CD4-positive, alpha-beta T cell treated with Interleukin-12 subunit alpha and Interleukin-12 subunit beta, for 1 hour (primary cell): ENCODE data around the gene COL9A3.

Experiments
- DNase-seq: peaks from one replicate; pipeline ENCODE4 v3.0.0-alpha.2; 2020

COL9A3 gene

DNA sequence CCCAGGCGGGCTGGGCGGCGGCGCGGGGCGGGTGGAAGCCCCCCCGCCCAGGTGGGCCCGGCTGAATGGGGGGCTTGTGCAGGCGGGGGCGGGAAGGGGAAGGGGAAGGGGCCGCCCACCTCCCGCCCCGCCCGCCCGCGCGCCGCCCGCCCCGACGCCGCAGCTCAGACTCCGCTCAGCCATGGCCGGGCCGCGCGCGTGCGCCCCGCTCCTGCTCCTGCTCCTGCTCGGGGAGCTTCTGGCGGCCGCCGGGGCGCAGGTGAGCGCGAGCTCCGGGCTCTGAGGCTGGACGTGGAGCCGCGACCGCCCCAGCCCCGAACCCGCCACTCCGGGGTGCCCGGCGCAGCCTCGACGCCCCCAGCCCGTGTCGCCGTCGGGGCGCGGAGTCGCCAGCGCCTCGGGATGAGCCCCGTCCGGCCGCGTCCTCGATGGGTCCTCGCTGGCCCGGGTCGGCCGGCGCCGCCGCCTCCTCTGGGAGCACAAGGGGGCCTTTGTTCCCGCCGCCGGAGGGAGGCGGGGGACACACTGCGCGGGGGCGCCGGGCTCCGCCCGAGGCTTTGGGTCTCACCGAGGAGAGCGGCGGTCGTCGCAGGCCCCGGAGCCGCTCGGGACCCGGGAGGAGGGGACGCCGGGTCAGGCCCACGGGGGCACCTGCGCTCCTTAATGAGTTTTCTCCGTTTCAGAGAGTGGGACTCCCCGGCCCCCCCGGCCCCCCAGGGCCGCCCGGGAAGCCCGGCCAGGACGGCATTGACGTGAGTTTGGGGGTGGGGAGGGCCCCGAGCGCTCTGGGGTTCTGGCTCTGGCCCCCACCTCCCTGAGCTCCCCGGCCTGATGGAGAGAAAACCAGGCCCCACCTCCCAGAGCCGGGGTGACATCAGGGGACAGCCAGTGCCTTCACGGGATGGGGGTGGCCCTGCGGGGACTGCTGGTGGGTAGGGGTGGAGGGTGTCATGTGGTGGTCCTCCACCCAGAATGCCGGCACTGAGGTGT lies at the start of gene COL9A3:
Gene COL9A3 (plus strand): TSS at position 167 of the 990 bp plus-strand sequence. CDS start 15 bp downstream, at position 182.
- DNase-seq, result no peak

DNA sequence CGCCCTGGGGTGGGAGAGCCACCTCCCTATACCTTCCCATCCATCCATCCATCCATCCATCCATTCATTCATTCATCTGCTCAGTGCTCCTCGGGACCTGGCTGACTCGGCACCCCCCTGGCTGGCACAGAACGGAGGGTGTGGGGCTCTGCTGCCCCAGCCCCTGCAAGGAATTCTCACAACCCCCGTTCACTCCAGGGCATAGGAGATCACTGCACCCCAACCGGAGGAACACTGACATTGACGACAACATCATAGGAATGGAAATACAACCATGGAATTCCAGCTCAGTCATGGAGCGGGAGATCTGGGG lies 48.7 kb upstream of the COL9A3 start:
- no peak for DNase-seq

DNA sequence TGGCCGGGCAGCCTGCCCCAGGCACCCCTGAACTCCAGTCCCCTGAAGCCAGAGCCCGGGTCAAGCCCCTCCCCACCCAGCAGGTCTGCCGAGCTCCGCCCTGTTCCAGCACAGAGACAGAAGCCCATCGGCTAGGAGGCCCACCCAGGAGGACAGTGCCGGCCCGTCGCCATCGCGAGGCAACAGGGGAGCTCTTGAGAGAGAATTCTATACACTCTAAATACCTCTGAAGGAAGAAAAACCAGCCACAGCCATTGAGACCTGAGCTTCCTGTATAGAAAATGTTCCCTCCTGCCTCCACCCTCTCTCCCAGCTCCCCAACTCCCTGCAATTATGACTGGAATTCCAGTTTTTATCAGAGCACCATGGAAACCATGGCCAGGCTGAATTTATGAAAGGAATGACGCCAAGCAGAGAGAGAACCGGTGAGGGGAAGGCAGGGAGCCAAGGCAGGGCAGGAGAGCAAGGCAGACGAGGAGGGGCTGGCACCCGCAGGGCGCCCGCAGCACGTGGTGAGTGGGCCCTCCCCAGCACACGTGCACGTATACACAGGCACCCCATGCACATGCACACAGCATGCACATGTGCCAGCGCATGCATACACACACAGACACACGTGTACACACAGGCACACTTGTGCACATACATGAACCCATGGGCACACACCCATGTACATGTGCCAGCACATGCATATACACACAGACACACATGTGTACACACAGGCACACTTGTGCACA lies 48.1 kb upstream of the COL9A3 start:
- DNase-seq, result no peak

DNA sequence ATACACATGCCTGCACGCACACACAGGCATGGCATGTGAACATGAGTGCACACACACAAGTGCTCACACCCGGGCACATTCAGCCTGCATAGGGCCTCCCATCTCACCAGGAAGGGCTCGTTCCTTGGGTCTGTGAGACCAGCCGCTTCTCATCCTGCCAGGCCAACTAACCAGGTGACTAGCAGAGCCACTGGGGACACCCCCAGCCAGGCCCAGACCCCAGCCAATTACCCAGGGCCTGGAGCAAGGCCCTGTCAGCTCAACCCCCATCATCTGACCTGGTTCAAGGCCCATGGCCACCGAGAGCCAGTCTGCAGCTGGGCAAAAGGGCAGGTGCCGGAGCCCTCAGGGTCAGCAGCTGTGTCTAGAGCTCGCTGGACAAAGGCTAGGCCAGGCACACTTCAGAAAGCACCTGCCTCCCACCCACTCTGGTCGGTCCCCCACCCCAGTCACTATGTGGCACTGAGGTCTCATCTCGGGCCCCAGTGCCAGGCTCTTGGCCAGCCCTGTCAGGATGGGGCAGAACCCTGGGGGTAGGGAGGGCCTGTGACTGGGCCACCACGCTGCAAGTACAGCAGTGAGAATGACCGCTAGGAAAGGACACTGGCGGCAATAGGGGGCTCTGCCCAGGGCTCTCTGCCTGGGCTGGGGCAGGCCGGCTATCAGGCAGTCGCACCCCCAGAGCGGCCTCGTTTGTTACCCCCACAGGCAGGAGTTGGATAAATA lies 47.3 kb upstream of the COL9A3 start:
- no peak for DNase-seq

DNA sequence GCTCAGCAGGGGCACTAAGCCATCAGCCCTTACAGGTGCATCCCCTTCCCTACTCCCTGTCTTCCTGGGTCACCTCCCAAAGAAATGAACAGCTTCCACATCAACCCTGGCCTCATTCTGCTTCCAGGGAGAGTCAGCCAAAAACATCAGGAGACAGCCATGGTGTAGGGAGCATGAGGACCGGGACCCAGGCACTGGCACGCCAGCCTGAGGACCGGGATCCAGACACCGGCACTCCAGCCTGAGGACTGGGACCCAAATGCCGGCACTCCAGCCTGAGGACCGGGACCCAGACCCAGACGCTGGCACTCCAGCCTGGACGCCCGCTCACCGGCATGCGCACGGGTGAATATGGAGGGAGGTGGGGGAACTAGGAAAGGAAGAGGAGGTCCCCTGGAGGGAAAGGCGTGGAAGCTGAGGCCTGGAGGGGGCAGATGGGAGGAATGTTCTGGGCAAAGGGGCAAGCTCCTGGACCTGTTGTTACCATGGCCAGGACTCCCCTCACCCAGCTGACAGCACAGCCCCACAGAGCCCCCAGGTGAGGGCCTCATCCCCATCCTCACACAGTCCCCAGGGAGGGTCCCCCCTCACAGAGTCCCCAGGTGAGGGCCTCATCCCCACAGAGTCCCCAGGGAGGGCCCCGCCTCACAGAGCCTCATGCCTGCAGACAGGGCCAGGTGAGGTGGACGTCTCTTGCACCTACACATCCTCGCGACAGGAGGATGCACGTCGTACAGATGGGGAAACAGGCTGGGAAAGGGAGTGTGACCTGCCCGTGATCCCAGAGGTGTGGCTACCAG lies 46.5 kb upstream of the COL9A3 start:
- DNase-seq, result no peak

DNA sequence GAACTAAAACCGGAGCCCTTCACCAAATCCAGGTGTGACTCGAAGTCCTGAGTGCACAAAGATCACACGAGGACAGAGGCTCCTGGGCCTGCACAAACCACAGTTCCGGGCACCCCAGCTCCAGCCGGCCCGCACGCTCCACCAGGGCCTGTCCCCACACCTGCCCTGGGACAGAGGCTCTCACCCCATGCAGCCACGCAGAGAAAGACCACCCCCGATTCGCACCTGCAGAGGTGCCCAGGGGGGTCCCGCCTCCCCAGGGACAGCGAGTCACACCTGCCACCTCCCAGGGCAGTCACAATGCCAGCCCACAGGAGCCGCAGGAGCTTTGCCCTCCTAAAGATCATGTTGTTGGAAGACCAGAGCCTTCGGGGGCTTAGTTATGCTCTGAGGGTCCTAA lies 45.9 kb upstream of the COL9A3 start:
- DNase-seq, result no peak

DNA sequence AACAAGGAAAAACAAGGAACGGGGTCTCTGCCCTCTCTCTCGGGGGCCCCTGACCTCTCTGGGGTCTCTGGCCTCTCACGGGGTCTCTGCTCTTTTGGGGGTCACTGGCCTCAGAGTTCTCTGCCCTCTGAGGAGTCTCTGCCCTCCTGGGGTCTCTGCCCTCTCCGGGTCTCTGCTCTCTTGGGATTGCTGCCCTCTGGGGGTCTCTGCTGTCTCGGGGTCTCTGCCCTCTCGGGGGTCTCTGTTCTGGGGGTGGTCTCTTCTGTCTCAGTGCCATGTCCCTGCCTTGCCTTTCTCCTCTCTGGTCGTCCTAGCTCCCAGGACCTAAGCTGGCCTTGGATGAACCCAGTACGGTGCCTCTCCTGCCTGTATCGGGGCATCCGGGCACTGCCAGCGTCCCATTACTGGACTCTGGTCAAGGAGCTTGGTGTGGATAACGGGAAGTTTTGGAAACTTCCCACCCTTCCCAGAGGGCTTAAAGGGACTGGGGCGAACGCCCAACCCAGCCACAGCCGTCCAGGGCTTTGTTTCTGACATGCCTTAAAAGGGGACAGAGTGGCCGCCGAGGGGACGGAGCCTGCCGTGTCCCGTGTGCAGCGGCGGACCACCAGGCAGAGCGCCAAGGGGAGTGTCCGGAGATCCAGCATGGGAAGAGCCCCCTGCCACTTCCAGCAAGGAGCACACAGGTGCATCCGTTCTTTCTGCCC lies 45.3 kb upstream of the COL9A3 start:
- no peak for DNase-seq

DNA sequence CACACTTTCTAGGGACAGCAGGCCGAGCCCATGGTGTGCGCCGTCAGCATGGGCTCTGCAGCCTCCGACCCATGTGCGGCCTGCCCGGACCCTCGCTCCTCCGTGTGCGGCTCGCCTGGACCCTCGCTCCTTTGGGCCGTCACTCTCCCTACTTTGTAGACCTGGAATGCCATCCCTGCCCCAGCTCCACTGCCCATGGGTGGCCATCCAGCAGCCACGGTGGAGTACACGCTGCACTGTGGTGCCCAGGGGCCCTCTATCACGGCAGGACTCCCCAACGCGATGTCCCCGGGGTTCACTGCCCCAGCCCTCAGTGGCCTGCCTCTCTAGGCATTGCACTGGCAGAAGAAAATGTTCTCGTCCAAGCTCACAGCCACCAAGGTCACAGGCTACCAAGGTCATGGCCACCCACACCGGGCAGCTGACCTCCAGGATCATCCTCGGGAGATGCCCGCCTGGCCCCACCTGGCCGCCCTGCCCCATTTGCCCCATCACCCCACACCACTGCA lies 44.7 kb upstream of the COL9A3 start:
- no peak for DNase-seq

DNA sequence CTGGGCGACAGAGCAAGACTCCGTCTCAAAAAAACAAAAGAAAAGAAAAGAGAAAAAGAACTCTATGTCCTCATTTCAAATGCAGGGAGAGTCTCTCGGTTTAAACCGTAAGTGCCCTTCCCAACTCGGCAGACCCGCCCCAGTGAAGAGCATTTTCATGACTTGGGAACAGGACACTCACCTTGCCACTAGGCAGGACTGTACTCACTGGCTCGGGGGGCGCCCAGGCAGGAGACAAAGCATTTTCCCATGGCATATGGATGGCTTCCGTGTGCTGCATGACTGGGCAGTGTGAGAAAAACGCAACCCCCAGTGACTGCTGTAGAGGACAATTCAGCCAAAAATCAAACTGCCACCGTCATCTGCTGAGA lies 44.2 kb upstream of the COL9A3 start:
- no peak for DNase-seq

DNA sequence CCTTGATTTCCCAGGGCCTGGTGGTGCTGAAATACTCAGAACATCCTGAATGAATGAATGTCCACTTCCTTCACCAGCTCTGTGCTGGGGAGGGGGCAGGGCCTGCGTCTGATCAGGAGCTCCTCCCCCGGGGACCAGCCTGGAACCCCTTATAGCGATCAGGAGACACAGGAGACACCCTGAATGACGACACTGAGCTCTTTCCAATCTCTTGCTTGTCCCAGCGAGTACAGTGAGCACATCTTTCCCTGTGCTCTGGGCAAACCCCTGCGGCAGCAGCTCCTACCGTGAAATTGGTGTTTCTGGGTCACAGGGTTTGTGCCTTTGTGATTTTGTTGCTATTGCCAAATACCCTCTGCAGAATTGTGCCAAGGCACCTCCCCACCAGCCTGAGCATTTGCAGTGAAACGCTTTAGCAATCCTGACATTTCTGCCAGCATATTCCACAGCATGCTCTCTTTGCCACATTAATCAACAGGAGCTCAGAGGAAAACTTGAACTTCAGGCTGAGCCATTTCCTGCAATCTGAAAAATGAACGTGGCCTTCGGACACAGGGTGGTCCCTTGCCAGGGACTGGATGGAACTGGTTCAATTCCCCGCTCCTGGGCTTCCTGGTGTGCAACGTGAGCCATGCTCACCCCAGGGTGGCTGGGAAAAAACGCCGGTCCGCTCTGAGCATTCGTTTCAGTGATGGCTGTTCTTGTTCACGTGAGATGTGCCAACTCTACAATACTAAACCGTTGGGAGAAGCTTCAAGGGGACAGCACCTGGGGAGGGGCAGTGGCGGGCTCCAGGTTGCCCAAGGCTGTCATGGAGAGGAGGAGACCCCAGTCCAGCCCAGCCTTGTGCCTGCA lies 43.6 kb upstream of the COL9A3 start:
- DNase-seq, result no peak

DNA sequence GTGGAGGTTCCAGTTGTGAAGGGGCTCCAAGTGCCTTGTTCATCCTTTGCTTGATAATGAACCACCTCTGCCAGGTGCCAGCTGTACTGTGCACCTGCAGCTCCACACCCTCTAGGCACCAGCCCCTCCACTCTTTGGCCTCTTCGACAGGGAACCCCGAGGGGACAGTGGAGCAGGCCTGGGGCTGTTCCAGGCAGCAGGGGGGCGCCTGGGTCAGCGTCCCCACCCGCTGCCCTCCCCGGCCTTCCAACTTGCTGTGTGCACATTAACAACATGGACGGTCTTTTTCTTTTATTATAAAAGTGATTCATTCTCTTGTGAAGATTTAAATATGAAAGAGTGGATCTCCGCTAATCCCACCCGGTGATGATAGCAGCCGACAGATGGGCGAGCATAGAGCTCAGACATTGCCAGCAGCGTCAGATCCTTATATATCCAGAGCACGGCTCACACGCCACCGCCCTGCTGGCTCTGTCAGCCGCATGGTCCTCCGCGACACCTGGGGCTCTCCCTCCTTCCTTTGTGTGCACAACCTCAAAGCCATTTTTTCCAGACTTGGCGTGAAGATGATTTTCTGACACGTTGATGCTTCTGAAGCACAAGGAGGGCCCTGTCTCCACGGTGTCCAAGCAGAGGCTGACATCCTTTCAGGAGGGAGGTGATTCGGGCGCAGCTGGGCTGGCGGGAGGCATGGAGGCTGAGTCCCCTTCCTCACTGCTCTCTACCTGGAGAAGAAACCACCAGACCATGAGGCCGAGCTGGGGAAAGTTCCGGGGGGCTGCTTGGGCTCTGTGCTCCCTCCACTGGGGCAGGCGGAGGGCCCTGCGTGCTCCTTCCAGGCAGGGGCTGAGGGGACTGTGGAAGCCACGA lies 42.8 kb upstream of the COL9A3 start:
- no peak for DNase-seq

DNA sequence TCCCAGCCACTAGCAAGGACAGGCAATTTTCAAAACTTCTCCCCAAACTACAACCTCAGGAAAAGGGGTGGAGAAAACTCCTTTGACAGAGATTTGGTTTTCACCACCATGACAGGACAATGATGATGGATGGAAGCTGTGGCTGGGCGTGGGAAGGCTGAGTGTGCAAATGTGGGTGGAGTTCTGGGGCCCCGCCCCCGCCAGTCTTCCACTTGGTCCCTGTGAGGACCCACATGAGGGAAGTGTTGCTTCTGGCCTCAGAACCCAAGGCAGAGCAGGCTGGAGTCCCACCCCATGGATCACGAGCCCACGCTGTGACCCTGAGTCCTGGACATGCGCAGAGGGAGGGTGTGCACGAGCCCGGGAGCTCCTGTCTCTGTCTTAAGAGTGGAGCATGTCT lies 42.1 kb upstream of the COL9A3 start:
- DNase-seq, result no peak

DNA sequence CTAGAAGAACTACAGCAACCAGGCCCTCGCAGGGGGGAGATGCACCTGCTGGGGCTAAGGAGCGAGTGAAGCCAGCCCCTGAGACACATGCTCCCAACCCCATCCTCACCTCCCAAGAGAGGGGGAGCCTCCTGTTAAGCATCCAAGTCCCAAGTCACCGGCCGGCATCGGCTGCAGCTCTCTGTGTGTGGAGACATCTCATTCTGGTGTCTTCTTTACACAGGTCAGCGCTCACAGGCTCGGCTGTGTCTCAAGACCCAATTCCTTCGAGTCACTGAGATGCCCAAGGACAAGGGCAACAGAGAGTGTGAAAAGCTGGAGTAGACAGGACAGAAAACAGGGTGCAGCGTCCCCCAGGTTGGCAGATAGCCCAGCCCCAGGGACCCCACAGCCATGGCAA lies 41.6 kb upstream of the COL9A3 start:
- no peak for DNase-seq

DNA sequence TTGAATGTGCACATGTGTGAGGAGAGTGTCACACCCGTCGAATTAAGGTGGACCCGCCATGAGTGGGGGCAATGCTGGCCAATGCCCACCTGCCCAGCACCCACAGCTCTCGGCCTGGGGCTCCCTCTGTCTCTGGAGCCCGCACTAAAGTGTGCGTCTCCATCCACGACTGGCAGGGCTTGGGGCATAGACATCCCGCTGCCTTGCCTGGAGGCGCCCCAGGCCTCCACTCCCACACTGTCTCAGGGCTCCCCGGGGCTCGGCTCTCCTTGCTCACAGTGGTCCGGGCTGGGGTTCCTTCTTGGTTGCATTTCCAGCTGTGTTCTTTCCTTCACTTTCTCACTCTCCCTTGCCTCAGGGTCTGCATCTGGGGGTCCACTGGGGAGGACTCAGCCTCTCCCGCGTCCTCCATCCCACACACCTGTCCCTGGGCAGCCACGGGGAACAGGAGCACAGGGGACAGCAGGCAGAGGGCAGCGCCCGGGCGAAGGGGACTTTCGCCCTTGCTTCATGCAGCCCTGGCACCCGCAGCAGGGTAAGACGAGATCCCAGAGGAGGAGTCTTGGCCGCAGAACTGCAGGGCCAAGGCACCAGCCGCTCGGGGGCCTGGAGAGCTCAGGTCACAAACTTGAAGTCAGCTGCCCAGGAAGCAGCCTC lies 40.7 kb upstream of the COL9A3 start:
- DNase-seq, result no peak

DNA sequence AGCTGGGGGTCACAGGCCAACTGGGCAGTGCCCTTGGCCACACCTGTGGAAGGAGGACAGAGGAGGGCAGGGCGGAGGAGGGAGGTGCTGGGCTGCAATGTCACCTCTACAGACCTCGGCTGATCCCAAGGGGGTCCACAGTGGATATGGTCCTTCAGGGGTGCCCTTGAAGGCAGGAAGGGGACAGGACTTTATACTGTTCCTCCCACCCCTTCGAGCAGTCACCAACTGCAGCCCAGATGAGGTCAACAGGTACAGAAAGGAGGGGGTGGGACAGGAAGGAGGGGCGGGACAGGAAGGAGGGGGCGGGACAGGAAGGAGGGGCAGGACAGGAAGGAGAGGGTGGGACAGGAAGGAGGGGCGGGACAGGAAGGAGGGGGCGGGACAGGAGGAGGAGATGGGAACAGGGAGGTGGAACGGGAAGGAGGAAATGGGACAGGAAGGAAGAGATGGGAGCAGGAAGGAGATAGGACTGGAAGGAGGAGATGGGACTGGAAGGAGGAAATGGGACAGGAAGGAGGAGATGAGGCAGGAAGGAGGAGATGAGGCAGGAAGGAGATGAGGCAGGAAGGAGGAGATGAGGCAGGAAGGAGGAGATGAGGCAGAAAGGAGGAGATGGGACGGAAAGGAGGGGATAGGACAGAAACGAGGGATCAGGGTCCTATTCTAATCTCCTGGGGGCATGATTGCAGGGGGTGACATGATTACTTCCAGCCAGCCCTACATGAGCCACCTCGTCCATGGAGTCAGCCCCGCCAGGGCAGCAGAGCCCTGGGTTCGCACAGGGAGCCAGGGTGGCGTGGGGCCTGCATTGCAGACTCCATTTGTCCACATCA lies 39.9 kb upstream of the COL9A3 start:
- DNase-seq, result peak; percentile 79

DNA sequence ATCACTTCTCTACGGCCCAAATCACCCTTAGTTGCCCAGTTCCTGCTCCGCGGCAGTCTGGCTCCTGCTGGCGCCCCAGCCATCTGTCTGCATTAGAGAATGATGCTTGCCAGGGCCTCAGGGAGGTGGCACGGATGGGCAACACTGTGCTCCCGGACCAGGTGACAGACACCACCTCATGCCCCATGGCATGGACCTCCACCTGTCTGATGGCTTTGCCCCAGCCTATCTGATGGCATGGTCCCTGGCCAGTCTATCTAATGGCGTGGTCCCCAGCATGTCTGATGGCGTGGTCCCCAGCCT lies 39.4 kb upstream of the COL9A3 start:
- DNase-seq, result peak; percentile 12

DNA sequence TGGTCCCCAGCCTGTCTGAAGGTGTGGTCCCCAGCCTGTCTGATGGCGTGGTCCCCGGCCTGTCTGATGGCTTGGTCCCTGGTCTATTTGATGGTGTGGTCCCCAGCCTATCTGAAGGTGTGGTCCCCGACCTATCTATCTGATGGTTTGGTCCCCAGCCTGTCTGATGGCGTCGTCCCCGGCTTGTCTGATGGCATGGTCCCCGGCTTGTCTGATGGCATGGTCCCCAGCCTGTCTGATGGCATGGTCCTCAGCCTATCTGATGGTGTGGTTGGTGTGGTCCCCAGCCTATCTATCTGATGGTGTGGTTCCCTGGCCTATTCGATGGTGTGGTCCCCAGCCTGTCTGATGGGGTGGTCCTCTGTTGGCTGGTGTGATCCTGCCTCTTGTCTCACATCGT lies 38.8 kb upstream of the COL9A3 start:
- DNase-seq, result no peak

DNA sequence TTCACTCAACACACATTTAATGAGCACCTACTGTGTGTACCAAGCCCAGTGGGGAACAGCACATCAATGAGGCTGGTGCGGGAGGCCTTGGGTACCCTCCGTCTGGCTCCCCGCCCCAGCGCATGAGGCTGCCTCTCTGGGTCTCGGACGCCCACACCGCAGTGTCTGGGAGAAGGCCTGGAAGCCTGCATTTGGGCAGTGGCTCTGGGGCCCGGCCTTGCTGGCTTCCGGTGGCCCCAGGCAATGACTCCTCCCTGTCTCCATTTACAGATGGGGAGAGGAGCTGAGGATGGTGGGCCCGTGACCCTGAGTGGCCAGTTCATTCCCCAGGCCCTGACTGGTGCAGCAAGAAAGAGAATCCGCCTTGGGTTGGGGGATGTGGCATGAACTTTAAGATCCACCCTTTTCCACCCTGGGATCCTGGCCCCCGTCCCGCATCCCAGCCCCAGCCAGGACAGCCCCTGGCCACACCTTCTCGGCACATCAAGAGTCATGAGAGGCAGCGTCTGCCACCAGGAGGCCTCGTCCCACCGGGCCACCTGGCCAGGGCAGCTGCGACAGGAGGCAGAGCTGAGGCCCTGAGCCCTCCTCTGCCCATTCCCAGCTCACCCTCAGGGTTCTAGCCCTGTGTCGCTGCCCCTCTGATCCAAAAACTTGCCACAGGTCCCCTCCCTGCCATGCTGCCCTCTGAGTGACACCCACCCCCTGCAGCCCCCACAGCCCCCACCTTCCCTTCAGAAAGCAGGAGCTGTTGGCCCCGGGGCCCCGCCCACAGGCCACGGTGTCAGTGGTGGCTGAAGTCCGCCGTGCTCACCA lies 38.0 kb upstream of the COL9A3 start:
- DNase-seq, result no peak
